ENCODE measurements around the gene USP49. TPM values are rescaled to one million over a fixed set of nuclear protein-coding genes. Genes with fewer than 3 reads are reported as not detected.

The USP49 gene
- total and polyA plus RNA-seq, 10 of the 15 experiments (the other 5 are each of a cell fraction or from before 2014, with no cell fraction given): 1.0 to 7.7 (median 4.3) TPM

DNA sequence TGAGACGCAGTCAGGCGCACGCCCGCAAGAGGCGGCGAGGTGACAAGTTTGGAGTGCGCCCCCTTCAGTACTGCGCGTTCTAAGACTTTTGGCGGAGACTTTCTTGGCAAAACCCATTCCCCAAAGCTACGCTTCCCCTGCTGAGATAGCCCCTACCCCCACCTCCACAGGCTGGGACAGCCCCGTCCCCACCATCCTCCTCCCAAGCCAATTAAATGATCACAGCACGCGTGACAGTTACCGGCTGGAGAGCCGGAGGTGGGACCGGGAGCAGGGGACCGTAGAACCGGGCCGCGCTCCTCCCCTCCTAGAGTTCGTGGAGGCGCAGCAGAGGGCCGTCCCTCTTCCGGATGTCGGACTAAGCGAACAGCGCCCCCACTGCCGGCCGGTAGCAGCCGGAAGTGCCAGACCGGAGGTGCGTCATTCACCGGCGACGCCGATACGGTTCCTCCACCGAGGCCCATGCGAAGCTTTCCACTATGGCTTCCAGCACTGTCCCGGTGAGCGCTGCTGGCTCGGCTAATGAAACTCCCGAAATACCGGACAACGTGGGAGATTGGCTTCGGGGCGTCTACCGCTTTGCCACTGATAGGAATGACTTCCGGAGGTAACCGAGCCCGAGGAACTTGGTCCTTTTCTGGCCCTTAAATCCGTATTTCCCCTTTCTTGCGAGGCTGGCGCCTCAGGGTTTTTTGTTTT, 107.8 kb downstream of the USP49 start, which contains the start of gene TOMM6 (continued):
- TF ChIP-seq, protein P1, sequence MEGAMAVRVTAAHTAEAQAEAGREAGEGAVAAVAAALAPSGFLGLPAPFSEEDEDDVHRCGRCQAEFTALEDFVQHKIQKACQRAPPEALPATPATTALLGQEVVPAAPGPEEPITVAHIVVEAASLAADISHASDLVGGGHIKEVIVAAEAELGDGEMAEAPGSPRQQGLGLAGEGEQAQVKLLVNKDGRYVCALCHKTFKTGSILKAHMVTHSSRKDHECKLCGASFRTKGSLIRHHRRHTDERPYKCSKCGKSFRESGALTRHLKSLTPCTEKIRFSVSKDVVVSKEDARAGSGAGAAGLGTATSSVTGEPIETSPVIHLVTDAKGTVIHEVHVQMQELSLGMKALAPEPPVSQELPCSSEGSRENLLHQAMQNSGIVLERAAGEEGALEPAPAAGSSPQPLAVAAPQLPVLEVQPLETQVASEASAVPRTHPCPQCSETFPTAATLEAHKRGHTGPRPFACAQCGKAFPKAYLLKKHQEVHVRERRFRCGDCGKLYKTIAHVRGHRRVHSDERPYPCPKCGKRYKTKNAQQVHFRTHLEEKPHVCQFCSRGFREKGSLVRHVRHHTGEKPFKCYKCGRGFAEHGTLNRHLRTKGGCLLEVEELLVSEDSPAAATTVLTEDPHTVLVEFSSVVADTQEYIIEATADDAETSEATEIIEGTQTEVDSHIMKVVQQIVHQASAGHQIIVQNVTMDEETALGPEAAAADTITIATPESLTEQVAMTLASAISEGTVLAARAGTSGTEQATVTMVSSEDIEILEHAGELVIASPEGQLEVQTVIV (IDR thresholded peaks at IDR 0.05; ENCODE audit: borderline replicate concordance, partially characterized antibody): peak; percentile 81
- TF ChIP-seq RB1 (IDR thresholded peaks at IDR 0.05; ENCODE audit: borderline replicate concordance): peak; percentile 28; the same call in 1 of the 2 replicates
- TF ChIP-seq RELA (IDR thresholded peaks at IDR 0.05; ENCODE audit: borderline replicate concordance, partially characterized antibody): peak; percentile 73
- TF ChIP-seq POLR2A (IDR thresholded peaks at IDR 0.05; ENCODE audit: low read depth, low read length): peak; percentile 89
- no peak; the same call in 1 of the 2 replicates for TF ChIP-seq RBBP5 (conservative IDR thresholded peaks at IDR 0.05)
- TF ChIP-seq CBX3 (IDR thresholded peaks at IDR 0.05; ENCODE audit: borderline replicate concordance, low read depth): no peak
- no peak for TF ChIP-seq ZBTB4 (CRISPR knock-in tag; IDR thresholded peaks at IDR 0.05)
- TF ChIP-seq NBN (IDR thresholded peaks at IDR 0.05): peak; percentile 93
- no peak for TF ChIP-seq ETV6 (conservative IDR thresholded peaks at IDR 0.05 in 1 of 2, IDR thresholded peaks at IDR 0.05 in 1 of 2; ENCODE audit: borderline replicate concordance in 1 of 2, low read depth in 1 of 2)
- peak; percentile 77 for TF ChIP-seq IKZF1 (conservative IDR thresholded peaks at IDR 0.05)
- no peak for TF ChIP-seq BRCA1 (IDR thresholded peaks at IDR 0.05; ENCODE audit: low read depth, low read length)
- TF ChIP-seq YY1 (IDR thresholded peaks at IDR 0.05; ENCODE audit: low read depth, low read length): peak; percentile 98
- TF ChIP-seq EP300 (IDR thresholded peaks at IDR 0.05; ENCODE audit: borderline replicate concordance in 1 of 2, control insufficient read depth in 1 of 2, low read depth in 2 of 2, low read length in 2 of 2): no peak
- TF ChIP-seq MYC (IDR thresholded peaks at IDR 0.05; ENCODE audit: insufficient read depth, insufficient read length, insufficient replicate concordance, low read length, severe bottlenecking): peak; percentile 81
- peak; percentile 90; the same call in 1 of the 2 replicates for TF ChIP-seq PML (IDR thresholded peaks at IDR 0.05; ENCODE audit: low read length)
- TF ChIP-seq MLLT1 (IDR thresholded peaks at IDR 0.05): peak; percentile 11; the same call in 1 of the 2 replicates
- TF ChIP-seq MYB (IDR thresholded peaks at IDR 0.05; ENCODE audit: borderline replicate concordance, low read depth, low read length): no peak
- TF ChIP-seq TCF3 (IDR thresholded peaks at IDR 0.05; ENCODE audit: borderline replicate concordance, insufficient read depth, low read depth, low read length): 0 out of 2 replicates have a peak, but pooled peaks have one; percentile 14
- TF ChIP-seq CHD1 (IDR thresholded peaks at IDR 0.05; ENCODE audit: low read depth, low read length): no peak
- no peak for TF ChIP-seq BMI1 (IDR thresholded peaks at IDR 0.05; ENCODE audit: borderline replicate concordance)

Data from GM12878 (cell line).